PC-3 (cell line): ENCODE results near the gene CSF1. TPM values are rescaled to one million over a fixed set of nuclear protein-coding genes. Genes with fewer than 3 reads are reported as not detected.

ENCODE experiments used
- ATAC-seq: fragments of 200-7000 bp; cut with Tn5 transposase; 2 replicates; pipeline ENCODE4 v1.9.1; 2020; ENCODE audit warnings: mild to moderate bottlenecking, moderate library complexity
- BruUV-seq: library from RNA; stranded (reverse); fragments of 400-500 nt; replicated peaks from 2 replicates; lab custom pipeline; 2021; lab: Mats Ljungman, UMichigan
- CTCF ChIA-PET: fragments of 300-600 bp; sonication (Branson Sonifier 250); formaldehyde crosslinking; loops from one replicate; lab custom pipeline; 2022; ENCODE audit warnings: antibody characterized with exemption; lab: Charles Lee
- POLR2A ChIA-PET: fragments of 300-600 bp; sonication (Branson Sonifier 250); formaldehyde crosslinking; loops from one replicate; lab custom pipeline; 2022; ENCODE audit warnings: antibody characterized with exemption; ENCODE audit not compliant: unreplicated experiment; lab: Charles Lee
- DNase-seq: peaks from one replicate; pipeline ENCODE4 v3.0.0-alpha.2; 2015
- H2AFZ ChIP-seq: fragments of 300-600 bp; sonication (generic); 2 replicates; pipeline ENCODE4 v1.6.0; 2016; ENCODE audit warnings: antibody characterized with exemption, low read length
- H3F3A ChIP-seq: fragments of 300-600 bp; sonication (generic); one replicate; pipeline ENCODE4 v1.6.0; 2017; ENCODE audit warnings: antibody characterized with exemption, low read length, control low read depth, mild to moderate bottlenecking; ENCODE audit not compliant: unreplicated experiment
- H3K27ac ChIP-seq: fragments of 300-600 bp; sonication (generic); 2 replicates; pipeline ENCODE4 v1.5.1; 2016; ENCODE audit warnings: mild to moderate bottlenecking, low read length
- H3K27me3 ChIP-seq: fragments of 300-600 bp; sonication (generic); 2 replicates; pipeline ENCODE4 v1.6.1; 2016; ENCODE audit warnings: low read length, mixed read lengths
- H3K36me3 ChIP-seq: fragments of 300-600 bp; sonication (generic); 2 replicates; pipeline ENCODE4 v1.6.1; 2016; ENCODE audit warnings: low read depth, mixed run types, low read length, mixed read lengths
- H3K4me1 ChIP-seq: fragments of 300-600 bp; sonication (generic); 2 replicates; pipeline ENCODE4 v1.5.1; 2016; ENCODE audit warnings: low read length; ENCODE audit not compliant: insufficient read depth
- H3K4me2 ChIP-seq: fragments of 300-600 bp; sonication (generic); 2 replicates; pipeline ENCODE4 v1.6.0; 2016; ENCODE audit warnings: low read length
- H3K4me3 ChIP-seq: fragments of 300-600 bp; sonication (generic); 2 replicates; pipeline ENCODE4 v1.5.1; 2016; ENCODE audit warnings: mild to moderate bottlenecking, low read length, mixed read lengths
- H3K79me2 ChIP-seq: fragments of 300-600 bp; sonication (generic); 2 replicates; pipeline ENCODE4 v1.6.1; 2017; ENCODE audit warnings: low read length, mixed read lengths
- H3K9ac ChIP-seq: fragments of 300-600 bp; sonication (generic); 2 replicates; pipeline ENCODE4 v1.6.0; 2016; ENCODE audit warnings: mild to moderate bottlenecking, low read length
- H3K9me2 ChIP-seq: fragments of 300-600 bp; sonication (generic); replicated peaks from 2 replicates; pipeline ENCODE4 v1.6.1; 2016; ENCODE audit warnings: mixed run types, low read length, mixed read lengths
- H3K9me3 ChIP-seq: fragments of 300-600 bp; sonication (generic); 2 replicates; pipeline ENCODE4 v1.6.1; 2016; ENCODE audit warnings: low read length, mixed read lengths
- H4K20me1 ChIP-seq: fragments of 300-600 bp; sonication (generic); 2 replicates; pipeline ENCODE4 v1.6.1; 2016; ENCODE audit warnings: low read length, mixed read lengths
- CTCF ChIP-seq: fragments of 300-600 bp; sonication (generic); conservative IDR thresholded peaks from 2 replicates; pipeline ENCODE4 v1.5.1; 2017; ENCODE audit warnings: antibody characterized with exemption, low read depth, mild to moderate bottlenecking, low read length
- EZH2 ChIP-seq: fragments of 300-600 bp; sonication (generic); IDR thresholded peaks from one replicate; pipeline ENCODE4 v1.6.1; 2017; ENCODE audit warnings: antibody characterized with exemption, mild to moderate bottlenecking, low read length; ENCODE audit not compliant: unreplicated experiment
- EZH2phosphoT487 ChIP-seq: fragments of 300-600 bp; sonication (generic); IDR thresholded peaks from 2 replicates; pipeline ENCODE4 v1.6.1; 2018; ENCODE audit warnings: mild to moderate bottlenecking, antibody characterized with exemption, low read length, borderline replicate concordance
- intact Hi-C: fragments of 100-400 bp; cut with micrococcal nuclease; formaldehyde crosslinking; loops from 2 replicates; pipeline ENCODE4 v1.9.0; 2023
- total RNA-seq: library from RNA; depleted of rRNA; stranded (reverse); fragments of >200 nt; gene quantifications from 2 replicates; pipeline ENCODE4 v1.2.3, GENCODE V29; 2014

The CSF1 gene
- total RNA-seq, 1 experiment from 2014 or later: 2.0 TPM

DNA sequence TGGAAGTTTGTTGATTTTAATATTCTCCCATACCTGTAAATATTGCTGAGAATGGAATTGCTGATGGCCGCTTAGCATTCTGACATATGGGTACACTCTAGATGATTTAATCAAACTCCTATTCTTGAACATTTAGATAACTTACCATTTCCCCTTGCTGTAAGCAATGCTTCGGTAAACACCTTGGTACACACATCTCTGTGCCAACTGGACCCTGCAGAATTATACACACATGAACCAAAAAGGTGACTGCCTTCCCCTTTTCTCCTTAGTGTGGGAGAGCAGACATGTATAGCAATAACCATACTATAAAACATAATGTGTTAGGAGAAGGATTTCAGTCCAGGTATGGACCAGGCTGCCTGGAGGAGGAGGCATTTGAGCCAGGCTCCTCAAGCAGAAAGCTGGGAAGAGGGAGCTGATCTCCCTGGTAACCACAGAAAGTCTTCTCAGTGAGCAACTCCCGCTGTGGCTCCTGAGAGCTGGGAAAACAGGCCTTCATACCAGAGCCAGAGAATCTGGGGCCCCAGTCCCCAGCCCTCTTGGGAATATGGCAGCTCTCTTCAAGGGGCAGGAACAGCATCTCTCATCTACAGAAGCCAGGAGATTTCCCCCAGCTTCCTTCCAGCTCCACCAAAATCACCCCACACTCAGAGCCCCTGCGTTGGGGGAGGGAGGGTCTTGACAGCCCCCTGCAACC is 33.9 kb upstream of the CSF1 start:
- no peaks in the 10 kb centered on the region for H4K20me1 ChIP-seq
- POLR2A ChIA-PET: no interaction called here
- no peak for DNase-seq
- H3K4me2 ChIP-seq: no peak overlapping the region
- H3K9me2 ChIP-seq: no peaks in the 10 kb centered on the region
- H3K4me3 ChIP-seq: no peak overlapping the region
- H3K27me3 ChIP-seq: no peaks in the 10 kb centered on the region
- H2AFZ ChIP-seq: no peak overlapping the region
- BruUV-seq: no TSS peak
- H3K9me3 ChIP-seq: no peaks in the 10 kb centered on the region
- no peak for TF ChIP-seq EZH2phosphoT487
- no peak for TF ChIP-seq CTCF
- no peak for TF ChIP-seq EZH2
- H3F3A ChIP-seq: no peaks in the 10 kb centered on the region
- H3K79me2 ChIP-seq: no peaks in the 10 kb centered on the region
- intact Hi-C loops: no loop called here
- H3K4me1 ChIP-seq: 0 out of 2 replicates have a peak, but pooled peaks cover 7% of the 10 kb centered on the region
- CTCF ChIA-PET: no interaction called here
- H3K9ac ChIP-seq: no peak overlapping the region
- H3K36me3 ChIP-seq: no peaks in the 10 kb centered on the region
- ATAC-seq: no peak
- no peak overlapping the region for H3K27ac ChIP-seq

- H3K9ac ChIP-seq: no peak overlapping the region
- no peaks in the 10 kb centered on the region for H3K36me3 ChIP-seq
- no TSS peak for BruUV-seq
- 0 out of 2 replicates have a peak, but pooled peaks cover 2% of the 10 kb centered on the region for H3K4me1 ChIP-seq
- H2AFZ ChIP-seq: no peak overlapping the region
- CTCF ChIA-PET: no interaction called here
- intact Hi-C loops: no loop called here
- H3K4me3 ChIP-seq: no peak overlapping the region
- ATAC-seq (peak; percentile 46; the same call in 1 of the 2 replicates), DNase-seq (no peak)
- no peaks in the 10 kb centered on the region for H3F3A ChIP-seq
- TF ChIP-seq EZH2: no peak
- no peak for TF ChIP-seq EZH2phosphoT487
- TF ChIP-seq CTCF: no peak
- H3K9me2 ChIP-seq: no peaks in the 10 kb centered on the region
- POLR2A ChIA-PET: no interaction called here
- H3K4me2 ChIP-seq: no peak overlapping the region
- H3K27me3 ChIP-seq: no peaks in the 10 kb centered on the region
- no peaks in the 10 kb centered on the region for H3K79me2 ChIP-seq
- no peaks in the 10 kb centered on the region for H3K9me3 ChIP-seq
- H4K20me1 ChIP-seq: no peaks in the 10 kb centered on the region
- no peak overlapping the region for H3K27ac ChIP-seq
These were observed 33.3 kb upstream of the CSF1 start for GRCh38 chr1:109877317-109877771.

DNA sequence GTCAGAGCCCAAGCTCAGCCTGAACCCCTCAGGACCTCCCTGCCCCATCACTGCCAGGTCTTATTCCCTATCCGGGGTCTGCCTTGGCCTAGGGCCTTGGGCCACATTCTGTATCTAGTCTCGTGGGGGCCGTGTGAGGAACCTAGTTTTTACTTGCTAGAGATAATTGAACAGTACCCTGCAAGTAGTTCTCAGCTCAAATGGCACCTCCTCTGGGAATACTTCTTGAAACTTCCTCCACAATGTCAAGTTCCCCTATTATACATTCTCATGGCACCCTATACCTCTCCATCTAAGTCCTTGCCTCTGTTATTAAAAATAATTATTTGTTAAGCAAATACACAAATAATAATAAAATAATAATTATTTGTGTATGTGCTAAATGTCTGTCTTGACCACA is 32.9 kb upstream of the CSF1 start:
- Histone ChIP-seq H3K4me3 (no peak overlapping the region), H3K36me3 (no peaks in the 10 kb centered on the region), H3K4me2 (no peak overlapping the region), H2AFZ (no peak overlapping the region), H3K9ac (no peak overlapping the region), H3K27ac (no peak overlapping the region), H4K20me1 (no peaks in the 10 kb centered on the region), H3K9me2 (no peaks in the 10 kb centered on the region), H3K9me3 (no peaks in the 10 kb centered on the region), H3F3A (no peaks in the 10 kb centered on the region), H3K79me2 (no peaks in the 10 kb centered on the region), H3K4me1 (no peaks in the 10 kb centered on the region), H3K27me3 (no peaks in the 10 kb centered on the region)
- no TSS peak for BruUV-seq
- ChIA-PET CTCF (no interaction called here), POLR2A (no interaction called here)
- intact Hi-C loops: no loop called here
- no peak for ATAC-seq
- DNase-seq: no peak
- TF ChIP-seq CTCF (no peak), EZH2 (no peak), EZH2phosphoT487 (no peak)
